Measurements from ENCODE around the gene DNAJC10. TPM values are rescaled to one million over a fixed set of nuclear protein-coding genes. Genes with fewer than 3 reads are reported as not detected.
A peak's percentile ranks its signal among the peaks of the same experiment; 100 is the strongest.

Gene DNAJC10
- total and polyA plus RNA-seq, 8 donors = 115 to 163 (median 130) TPM

- peak in 2 of 4 donors; percentile 17 for DNase-seq
Measured at GRCh38 chr2:182784777-182785176, 68.7 kb downstream of the DNAJC10 start.

GRCh38 chr2:182792441-182792840 lies 76.4 kb downstream of the DNAJC10 start:
- no peak for TF ChIP-seq CTCF (IDR thresholded peaks at IDR 0.05)
- H3K27ac ChIP-seq = no peak overlapping the region
- intact Hi-C loops (cut with DNase I) = no loop called here
- H3K27me3 ChIP-seq = no peaks in the 10 kb centered on the region
- no peaks in the 10 kb centered on the region for H3K4me1 ChIP-seq
- no peaks in the 10 kb centered on the region for H3K36me3 ChIP-seq
- DNase-seq (no peak), ATAC-seq (no peak)
- H3K4me3 ChIP-seq = no peak overlapping the region
- no peaks in the 10 kb centered on the region for H3K9me3 ChIP-seq

More at GRCh38 chr2:182784777-182785176, 68.7 kb downstream of the DNAJC10 start:
- no peak overlapping the region for H3K27ac ChIP-seq
- TF ChIP-seq CTCF (IDR thresholded peaks at IDR 0.05) = peak in 1 of 2 donors; percentile 26
- H3K36me3 ChIP-seq = peaks cover 0 to 6% of the 10 kb centered on the region in 2 donors
- H3K4me1 ChIP-seq = no peaks in the 10 kb centered on the region
- H3K27me3 ChIP-seq = no peaks in the 10 kb centered on the region
- no peak overlapping the region for H3K4me3 ChIP-seq
- no peak for ATAC-seq
- intact Hi-C loops (cut with DNase I) = no loop called here
- H3K9me3 ChIP-seq = no peaks in the 10 kb centered on the region

GRCh38 chr2:182798736-182799135 lies 82.7 kb downstream of the DNAJC10 start:
- no peak overlapping the region for H3K4me3 ChIP-seq
- no peak for TF ChIP-seq CTCF (IDR thresholded peaks at IDR 0.05)
- no peaks in the 10 kb centered on the region for H3K27me3 ChIP-seq
- DNase-seq = no peak
- intact Hi-C loops (cut with DNase I) = no loop called here
- H3K9me3 ChIP-seq = no peaks in the 10 kb centered on the region
- no peak for ATAC-seq
- H3K27ac ChIP-seq = no peak overlapping the region
- no peaks in the 10 kb centered on the region for H3K4me1 ChIP-seq
- no peaks in the 10 kb centered on the region for H3K36me3 ChIP-seq

GRCh38 chr2:182804128-182804527 lies 88.1 kb downstream of the DNAJC10 start:
- intact Hi-C loops (cut with DNase I) = no loop called here
- Histone ChIP-seq H3K4me3 (no peak overlapping the region), H3K36me3 (no peaks in the 10 kb centered on the region), H3K27me3 (no peaks in the 10 kb centered on the region), H3K27ac (no peak overlapping the region), H3K9me3 (no peaks in the 10 kb centered on the region), H3K4me1 (no peaks in the 10 kb centered on the region)
- DNase-seq (no peak), ATAC-seq (no peak)
- no peak for TF ChIP-seq CTCF (IDR thresholded peaks at IDR 0.05)

- Histone ChIP-seq H3K4me1 (no peaks in the 10 kb centered on the region), H3K9me3 (no peaks in the 10 kb centered on the region), H3K36me3 (no peaks in the 10 kb centered on the region), H3K4me3 (no peak overlapping the region), H3K27ac (no peak overlapping the region), H3K27me3 (no peaks in the 10 kb centered on the region)
- intact Hi-C loops (cut with DNase I) = no loop called here
- TF ChIP-seq CTCF (IDR thresholded peaks at IDR 0.05) = no peak
- ATAC-seq (no peak), DNase-seq (no peak)
Measured at GRCh38 chr2:182807319-182807718, 91.3 kb downstream of the DNAJC10 start.
